Erythroblast (primary cell): ENCODE data around the gene TBC1D2B.

Experiments used
- GATA1 ChIP-seq: IDR thresholded peaks from 2 replicates; pipeline ENCODE4 v1.6.1; 2011; ENCODE audit warnings: low read depth, mild to moderate bottlenecking, control low read depth, low read length, moderate library complexity
- POLR2A ChIP-seq: IDR thresholded peaks from 2 replicates; pipeline ENCODE4 v1.6.1; 2011; ENCODE audit warnings: mild to moderate bottlenecking, low read length

GRCh38 chr15:77993374-77993911 is 84.1 kb downstream of the TBC1D2B start:
- TF ChIP-seq POLR2A (no peak), GATA1 (no peak)
